HEK293T (cell line): ENCODE measurements around the gene GGPS1.

Experiments
- HDGF ChIP-seq: fragments of 450-650 bp; IDR thresholded peaks from 2 replicates; pipeline ENCODE4 v1.6.1; 2017; ENCODE audit warnings: antibody characterized with exemption, borderline replicate concordance
- LEF1 ChIP-seq: fragments of 450-650 bp; IDR thresholded peaks from 2 replicates; pipeline ENCODE4 v1.6.1; 2017; ENCODE audit warnings: mild to moderate bottlenecking, borderline replicate concordance
- SUZ12 ChIP-seq: fragments of 450-650 bp; IDR thresholded peaks from 2 replicates; pipeline ENCODE4 v1.6.1; 2016; ENCODE audit warnings: mild to moderate bottlenecking

GRCh38 chr1:235330918-235331285, 2.5 kb downstream of the GGPS1 start:
- TF ChIP-seq LEF1 (no peak), SUZ12 (no peak), HDGF (no peak)
